Peyer's patch (tissue), 4 donors: ENCODE measurements around the gene SIRPB1. TPM values are rescaled to one million over a fixed set of nuclear protein-coding genes. Genes with fewer than 3 reads are reported as not detected.

ENCODE experiments used
- DNase-seq, 3 donors: peaks; one replicate each; pipeline ENCODE4 v3.0.0-alpha.2; 2017 to 2019
- H3K27ac ChIP-seq, 4 donors: fragments of 200-600 bp; sonication (generic); one replicate each; pipeline ENCODE4 v1.5.1; 2016 to 2019
- H3K27me3 ChIP-seq, 2 donors: fragments of 200-600 bp; sonication (generic); one replicate each; pipeline ENCODE4 v1.5.1; 2019
- H3K36me3 ChIP-seq, 3 donors: fragments of 200-600 bp; sonication (generic); one replicate each; pipeline ENCODE4 v1.5.1; 2016 to 2019
- H3K4me1 ChIP-seq, 4 donors: fragments of 200-600 bp; sonication (generic); one replicate each; pipeline ENCODE4 v1.5.1; 2016 to 2019
- H3K4me3 ChIP-seq, 4 donors: fragments of 200-600 bp; sonication (generic); 1 replicate in 3 of 4; 2 replicates in 1 of 4; pipeline ENCODE4 v1.5.1; 2016 to 2019; ENCODE audit warnings: mild to moderate bottlenecking in 1 of 4
- H3K9me3 ChIP-seq, 4 donors: fragments of 200-600 bp; sonication (generic); one replicate each; pipeline ENCODE4 v1.5.1; 2016 to 2019; ENCODE audit warnings: mild to moderate bottlenecking in 1 of 4
- CTCF ChIP-seq, 6 experiments: fragments of 450-650 bp in 4 of 6; fragments of 200-600 bp in 2 of 6; sonication (generic) in 1 of 6; IDR thresholded peaks; one replicate each; pipeline ENCODE4 v1.5.1; 2017 to 2019; ENCODE audit warnings: antibody characterized with exemption in 6 of 6, mild to moderate bottlenecking in 3 of 6, moderate library complexity in 1 of 6
- POLR2A ChIP-seq, 2 donors: fragments of 450-650 bp; IDR thresholded peaks; one replicate each; pipeline ENCODE4 v1.5.1; 2017; ENCODE audit warnings: antibody characterized with exemption in 2 of 2, mild to moderate bottlenecking in 2 of 2, moderate library complexity in 2 of 2
- total RNA-seq, 4 donors: library from RNA; depleted of rRNA; stranded (reverse); fragments of >200 nt; gene quantifications; one replicate each; pipeline ENCODE4 v1.1.0, GENCODE V29; 2016

The SIRPB1 gene
- total RNA-seq, 4 donors from 2014 or later, result 1.6 to 3.1 (median 2.3) TPM

GRCh38 chr20:1630186-1630585, 10.4 kb upstream of the SIRPB1 start:
- no peaks in the 10 kb centered on the region for H3K36me3 ChIP-seq
- no peaks in the 10 kb centered on the region for H3K4me1 ChIP-seq
- no peaks in the 10 kb centered on the region for H3K27me3 ChIP-seq
- no peak for DNase-seq
- no peak overlapping the region for H3K4me3 ChIP-seq
- TF ChIP-seq CTCF (IDR thresholded peaks at IDR 0.05), result no peak
- TF ChIP-seq POLR2A (IDR thresholded peaks at IDR 0.05), result no peak
- no peak overlapping the region for H3K27ac ChIP-seq
- H3K9me3 ChIP-seq, result no peaks in the 10 kb centered on the region

GRCh38 chr20:1629321-1629720, 9.5 kb upstream of the SIRPB1 start:
- H3K27ac ChIP-seq, result no peak overlapping the region
- H3K4me1 ChIP-seq, result no peaks in the 10 kb centered on the region
- TF ChIP-seq CTCF (IDR thresholded peaks at IDR 0.05), result no peak
- TF ChIP-seq POLR2A (IDR thresholded peaks at IDR 0.05), result no peak
- H3K36me3 ChIP-seq, result no peaks in the 10 kb centered on the region
- no peak overlapping the region for H3K4me3 ChIP-seq
- no peaks in the 10 kb centered on the region for H3K9me3 ChIP-seq
- H3K27me3 ChIP-seq, result no peaks in the 10 kb centered on the region
- DNase-seq, result no peak

GRCh38 chr20:1628621-1629020, 8.8 kb upstream of the SIRPB1 start:
- DNase-seq, result no peak
- Histone ChIP-seq H3K4me1 (no peaks in the 10 kb centered on the region), H3K9me3 (no peaks in the 10 kb centered on the region), H3K27me3 (no peaks in the 10 kb centered on the region), H3K36me3 (no peaks in the 10 kb centered on the region), H3K27ac (no peak overlapping the region), H3K4me3 (no peak overlapping the region)
- TF ChIP-seq CTCF (IDR thresholded peaks at IDR 0.05), result no peak
- no peak for TF ChIP-seq POLR2A (IDR thresholded peaks at IDR 0.05)

GRCh38 chr20:1627200-1627550, 7.4 kb upstream of the SIRPB1 start:
- H3K9me3 ChIP-seq, result no peaks in the 10 kb centered on the region
- TF ChIP-seq POLR2A (IDR thresholded peaks at IDR 0.05) (no peak), CTCF (IDR thresholded peaks at IDR 0.05) (no peak)

GRCh38 chr20:1626528-1627199, 6.9 kb upstream of the SIRPB1 start:
- no peaks in the 10 kb centered on the region for H3K27me3 ChIP-seq
- H3K36me3 ChIP-seq, result no peaks in the 10 kb centered on the region
- no peak overlapping the region for H3K4me3 ChIP-seq
- DNase-seq, result no peak
- H3K27ac ChIP-seq, result no peak overlapping the region
- peaks cover 0 to 11% (median 4%) of the 10 kb centered on the region in 4 donors for H3K4me1 ChIP-seq
- no peaks in the 10 kb centered on the region for H3K9me3 ChIP-seq
- TF ChIP-seq POLR2A (IDR thresholded peaks at IDR 0.05) (no peak), CTCF (IDR thresholded peaks at IDR 0.05) (no peak)

More at GRCh38 chr20:1627200-1627550, 7.4 kb upstream of the SIRPB1 start:
- no peak overlapping the region for H3K4me3 ChIP-seq
- no peaks in the 10 kb centered on the region for H3K36me3 ChIP-seq
- H3K4me1 ChIP-seq, result peaks cover 0 to 11% (median 4%) of the 10 kb centered on the region in 4 donors
- H3K27ac ChIP-seq, result no peak overlapping the region
- no peak for DNase-seq
- no peaks in the 10 kb centered on the region for H3K27me3 ChIP-seq
